Ureter (tissue), 1 donor: ENCODE data around the gene SERINC5. TPM values are rescaled to one million over a fixed set of nuclear protein-coding genes. Genes with fewer than 3 reads are reported as not detected.
A peak's percentile ranks its signal among the peaks of the same experiment; 100 is the strongest.
"Not testable (repeated sequence)": the region's sequence is repeated elsewhere in the genome, so short reads cannot be mapped to it uniquely, and the experiment has no call there.

Experiments
- DNase-seq: peaks from one replicate; pipeline ENCODE4 v3.0.0-alpha.2; 2020; ENCODE audit warnings: low spot score
- total RNA-seq: library from RNA; stranded (reverse); gene quantifications from one replicate; pipeline ENCODE4 v1.2.4, GENCODE V29; 2023
- donor health status: DM: yes; HTN: yes; CAD: no.

SERINC5 gene
- 89.9 TPM for total RNA-seq

- DNase-seq = peak; percentile 87
These were observed at the start of gene SERINC5 for GRCh38 chr5:80255811-80256712. SERINC5 (minus strand) TSS chr5:80256048; CDS start chr5:80255922, 126 bp downstream.

DNA sequence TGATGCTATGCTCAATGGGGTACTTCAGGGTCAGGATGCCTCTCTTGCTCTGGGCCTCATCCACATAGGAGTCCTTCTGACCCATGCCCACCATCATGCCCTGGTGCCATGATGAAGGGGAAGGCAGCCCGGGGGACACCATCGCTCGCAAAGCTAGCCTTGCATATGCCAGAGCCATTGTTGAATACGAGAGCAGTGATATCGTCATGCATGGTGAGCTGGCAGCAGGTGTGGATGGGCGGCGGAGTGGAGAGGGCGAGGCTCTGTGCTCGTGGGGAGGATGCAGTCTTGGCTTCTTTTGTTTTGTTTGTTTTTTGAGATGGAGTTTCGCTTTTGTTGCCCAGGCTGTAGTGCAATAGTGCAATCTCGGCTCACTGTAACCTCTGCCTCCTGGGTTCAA lies 46.8 kb upstream of the SERINC5 start:
- no peak for DNase-seq

- not testable (repeated sequence) for DNase-seq
These were observed 45.5 kb upstream of the SERINC5 start for GRCh38 chr5:80301342-80301741.

DNA sequence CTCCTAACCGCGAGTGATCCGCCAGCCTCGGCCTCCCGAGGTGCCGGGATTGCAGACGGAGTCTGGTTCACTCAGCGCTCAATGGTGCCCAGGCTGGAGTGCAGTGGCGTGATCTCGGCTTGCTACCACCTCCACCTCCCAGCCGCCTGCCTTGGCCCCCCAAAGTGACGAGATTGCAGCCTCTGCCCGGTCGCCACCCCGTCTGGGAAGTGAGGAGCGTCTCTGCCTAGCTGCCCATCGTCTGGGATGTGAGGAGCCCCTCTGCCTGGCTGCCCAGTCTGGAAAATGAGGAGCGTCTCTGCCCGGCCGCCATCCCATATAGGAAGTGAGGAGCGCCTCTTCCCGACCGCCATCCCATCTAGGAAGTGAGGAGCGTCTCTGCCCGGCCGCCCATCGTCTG lies 44.9 kb upstream of the SERINC5 start:
- DNase-seq = not testable (repeated sequence)

DNA sequence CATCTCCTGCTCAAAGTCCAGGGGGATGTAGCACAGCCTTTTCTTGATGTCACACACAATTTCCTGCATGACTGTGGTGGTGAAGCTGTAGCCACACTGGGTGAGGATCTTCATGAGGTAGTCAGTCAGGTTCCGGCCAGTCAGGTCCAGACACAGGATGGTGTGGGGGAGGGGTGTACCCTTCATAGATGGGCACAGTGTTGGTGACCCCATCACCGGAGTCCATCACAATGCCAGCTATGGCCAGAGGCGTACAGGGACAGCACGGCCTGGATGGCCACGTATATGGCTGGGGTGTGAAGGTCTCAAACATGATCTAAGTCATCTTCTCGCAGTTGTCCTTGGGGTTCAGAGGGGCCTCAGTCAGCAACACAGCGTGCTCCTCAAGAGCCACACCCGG lies 44.3 kb upstream of the SERINC5 start:
- DNase-seq = no peak

DNA sequence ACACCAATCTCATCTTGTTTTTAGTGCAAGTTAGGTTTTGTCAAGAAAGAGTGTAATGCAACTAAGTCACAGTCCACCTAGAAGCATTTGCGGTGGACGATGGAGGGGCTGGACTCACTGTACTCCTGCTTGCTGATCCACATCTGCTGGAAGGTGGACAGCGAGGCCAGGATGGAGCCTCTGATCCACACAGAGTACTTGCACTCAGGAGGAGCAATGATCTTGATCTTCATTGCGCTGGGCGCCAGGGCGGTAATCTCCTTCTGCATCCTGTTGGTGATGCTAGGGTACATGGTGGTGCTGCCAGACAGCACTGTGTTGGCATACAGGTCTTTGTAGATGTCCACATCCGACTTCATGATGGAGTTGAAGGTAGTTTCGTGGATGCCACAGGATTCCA lies 43.8 kb upstream of the SERINC5 start:
- no peak for DNase-seq

- DNase-seq = no peak
These were observed 40.3 kb upstream of the SERINC5 start for GRCh38 chr5:80296121-80296520.

GRCh38 chr5:80291761-80292160 lies 35.9 kb upstream of the SERINC5 start:
- no peak for DNase-seq

DNA sequence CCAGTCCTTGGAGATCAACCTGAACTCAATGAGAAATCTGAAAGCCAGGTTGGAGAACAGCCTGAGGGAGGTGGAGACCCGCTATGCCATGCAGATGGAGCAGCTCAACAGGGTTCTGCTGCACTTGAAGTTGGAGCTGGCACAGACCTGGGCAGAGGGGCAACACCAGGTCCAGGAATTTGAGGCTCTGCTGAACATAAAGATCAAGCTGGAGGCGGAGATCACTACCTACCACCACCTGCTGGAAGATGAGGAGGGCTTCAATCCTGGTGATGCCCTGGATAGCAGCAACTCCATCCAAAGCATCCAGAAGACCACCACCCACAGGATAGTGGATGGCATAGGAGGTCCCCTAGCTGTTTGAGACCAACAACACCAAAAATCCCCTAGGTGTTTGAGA lies 33.5 kb upstream of the SERINC5 start:
- DNase-seq = no peak

DNA sequence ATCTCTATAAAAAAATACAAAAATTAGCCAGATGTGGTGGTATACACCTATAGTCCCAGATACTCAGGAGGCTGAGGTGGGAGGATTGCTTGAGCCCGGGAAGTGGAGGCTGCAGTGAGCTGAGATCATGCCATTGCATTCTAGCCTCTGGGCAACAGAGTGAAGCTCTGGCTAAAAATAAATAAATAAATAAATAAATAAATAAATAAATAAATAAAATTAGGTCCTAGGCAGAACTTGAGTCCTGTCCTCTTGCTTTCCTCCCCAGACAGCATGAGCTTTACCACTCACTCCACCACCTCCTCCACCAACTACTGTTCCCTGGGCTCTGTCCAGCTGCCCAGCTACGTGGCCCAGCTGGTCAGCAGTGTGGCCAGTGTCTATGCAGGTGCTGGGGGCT lies 32.3 kb upstream of the SERINC5 start:
- no peak for DNase-seq

- DNase-seq = no peak
These were observed 28.9 kb upstream of the SERINC5 start for GRCh38 chr5:80284720-80285119.

- DNase-seq = no peak
These were observed 27.5 kb upstream of the SERINC5 start for GRCh38 chr5:80283360-80283759.

DNA sequence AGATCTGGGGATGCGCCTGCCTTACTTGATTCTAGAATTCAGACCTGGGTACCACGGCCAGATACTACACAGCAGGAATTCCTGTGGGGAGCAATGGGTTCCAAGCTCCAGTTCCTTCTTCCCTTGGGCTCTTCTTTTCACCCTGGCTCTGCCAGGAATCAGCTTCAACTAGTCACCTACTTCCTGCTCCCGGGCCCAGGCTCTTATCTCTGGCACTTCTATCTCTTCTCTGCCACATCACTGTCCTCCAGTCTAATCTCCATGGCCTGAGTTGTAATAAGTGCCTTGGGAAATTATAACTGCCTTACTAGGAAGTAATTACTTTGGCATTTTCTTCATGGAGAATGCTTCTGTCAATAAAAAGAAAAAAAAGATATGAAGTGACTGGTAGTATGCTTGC lies 26.2 kb upstream of the SERINC5 start:
- DNase-seq = no peak

GRCh38 chr5:80277191-80277590 lies 21.3 kb upstream of the SERINC5 start:
- no peak for DNase-seq

GRCh38 chr5:80276186-80276585 lies 20.3 kb upstream of the SERINC5 start:
- no peak for DNase-seq

DNA sequence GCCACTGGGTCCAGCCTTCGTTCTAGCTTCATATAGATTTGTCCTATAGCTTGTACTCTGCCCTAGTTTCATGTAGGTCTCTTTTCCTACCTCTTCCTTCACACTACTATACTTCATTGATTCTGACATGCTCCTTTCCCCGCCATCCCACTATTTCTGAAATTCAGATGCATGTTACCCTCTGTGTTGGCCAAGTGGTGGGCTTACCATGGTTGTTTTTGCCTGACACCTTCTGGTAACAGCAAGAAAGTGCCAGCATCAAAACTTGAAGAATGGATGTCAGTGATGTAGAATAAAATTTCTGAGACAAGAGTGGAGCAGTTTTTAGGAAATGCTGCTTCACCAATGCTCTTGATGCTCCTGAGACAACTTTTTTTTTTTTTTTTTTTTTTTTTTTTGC lies 19.5 kb upstream of the SERINC5 start:
- no peak for DNase-seq

GRCh38 chr5:80270543-80270942 lies 14.7 kb upstream of the SERINC5 start:
- not testable (repeated sequence) for DNase-seq

DNA sequence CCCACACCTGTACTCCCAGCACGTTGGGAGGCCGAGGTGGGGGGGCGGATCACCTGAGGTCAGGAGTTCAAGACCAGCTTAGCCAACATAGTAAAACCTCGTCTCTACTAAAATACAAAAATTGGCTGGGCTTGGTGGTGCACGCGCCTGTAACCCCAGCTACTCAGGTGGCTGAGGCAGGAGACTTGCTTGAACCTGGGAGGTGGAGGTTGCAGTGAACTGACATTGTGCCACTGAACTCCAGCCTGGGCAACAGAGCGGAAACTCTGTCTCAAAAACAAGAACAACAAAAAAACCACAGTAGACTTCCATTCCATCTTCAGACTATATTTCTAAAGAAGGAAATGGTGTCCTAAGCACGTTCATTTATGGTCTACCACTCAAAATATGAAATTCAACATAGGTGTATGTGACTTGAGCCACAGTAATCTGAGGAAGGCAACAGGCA lies 14.2 kb upstream of the SERINC5 start:
- DNase-seq = no peak

- DNase-seq = no peak
These were observed 13.1 kb upstream of the SERINC5 start for GRCh38 chr5:80268916-80269315.

- DNase-seq = no peak
These were observed 10.7 kb upstream of the SERINC5 start for GRCh38 chr5:80266566-80266965.

- no peak for DNase-seq
These were observed 4.6 kb upstream of the SERINC5 start for GRCh38 chr5:80260461-80260860.

DNA sequence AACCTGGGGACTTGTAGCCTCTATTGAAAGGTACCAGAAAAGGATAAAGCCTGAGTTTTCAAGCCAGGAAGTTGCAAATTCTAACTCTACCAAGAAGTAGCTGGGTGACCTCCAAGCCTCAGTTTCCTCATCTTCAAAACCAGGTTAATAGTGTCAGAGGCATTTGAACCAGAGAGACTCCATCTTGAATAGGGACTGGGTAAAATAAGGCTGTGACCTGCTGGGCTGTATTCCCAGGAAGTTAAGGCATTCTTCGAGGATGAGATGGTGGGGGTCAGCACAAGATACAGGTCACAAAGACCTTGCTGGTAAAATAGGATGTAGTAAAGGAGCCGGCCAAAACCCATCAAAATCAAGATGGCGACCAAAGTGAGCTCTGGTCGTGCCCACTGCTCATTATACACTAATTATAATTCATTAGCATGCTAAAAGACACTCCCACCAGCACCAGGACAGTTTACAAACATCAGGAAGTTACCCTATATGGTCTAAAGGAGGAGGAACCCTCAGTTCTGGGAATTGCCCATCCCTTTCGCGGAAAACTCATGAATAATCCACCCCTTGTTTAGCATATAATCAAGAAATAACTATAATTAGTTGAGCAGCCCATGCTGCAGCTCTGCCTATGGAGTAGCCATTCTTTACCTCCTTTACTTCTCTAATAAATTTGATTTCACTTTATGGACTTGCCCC lies 3.8 kb upstream of the SERINC5 start:
- DNase-seq = no peak

DNA sequence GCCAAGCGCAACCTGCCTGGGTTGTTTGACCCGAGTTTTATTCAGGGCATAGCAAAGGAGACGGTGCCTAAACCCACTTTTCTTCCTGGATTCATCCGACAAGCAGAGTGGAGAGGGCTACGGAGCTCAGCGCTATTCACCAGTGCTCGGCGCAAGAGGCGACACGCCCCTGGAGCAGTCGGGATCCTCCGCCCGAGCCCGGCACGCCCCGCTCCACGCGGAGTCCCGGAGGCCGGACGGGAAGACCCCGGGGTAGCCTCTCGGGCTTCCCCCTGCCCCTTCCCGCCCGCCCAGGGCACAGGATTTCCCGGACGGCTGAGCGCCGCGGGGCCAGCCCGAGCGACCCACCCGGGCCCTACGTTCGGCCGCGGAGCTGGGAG lies 427 bp downstream of the SERINC5 start:
- DNase-seq = peak; percentile 60
